GM21529 (cell line): ENCODE results near the gene DISC1.

Experiments used
- ATAC-seq: cut with Tn5 transposase; IDR thresholded peaks from one replicate; pipeline ENCODE4 v1.9.1; 2021; ENCODE audit not compliant: unreplicated experiment

DISC1 gene

GRCh38 chr1:232018231-232019025 is 391.8 kb downstream of the DISC1 start:
- ATAC-seq, result no peak

- no peak for ATAC-seq
Measured at GRCh38 chr1:232019026-232019340, 392.4 kb downstream of the DISC1 start.

GRCh38 chr1:232020352-232020751 is 393.8 kb downstream of the DISC1 start:
- no peak for ATAC-seq

GRCh38 chr1:232029315-232029714 is 402.7 kb downstream of the DISC1 start:
- ATAC-seq, result no peak

GRCh38 chr1:232031156-232031555 is 404.6 kb downstream of the DISC1 start:
- no peak for ATAC-seq

GRCh38 chr1:232033285-232033684 is 406.7 kb downstream of the DISC1 start:
- no peak for ATAC-seq

GRCh38 chr1:232034556-232034955 is 408.0 kb downstream of the DISC1 start:
- no peak for ATAC-seq

GRCh38 chr1:232036181-232036933 is 409.8 kb downstream of the DISC1 start:
- ATAC-seq, result no peak

GRCh38 chr1:232037774-232038388 is 411.3 kb downstream of the DISC1 start:
- ATAC-seq, result no peak

- ATAC-seq, result no peak
Measured at GRCh38 chr1:232038706-232039677, 412.4 kb downstream of the DISC1 start.

GRCh38 chr1:232040260-232040659 is 413.7 kb downstream of the DISC1 start:
- ATAC-seq, result no peak

GRCh38 chr1:232044728-232045127 is 418.1 kb downstream of the DISC1 start:
- ATAC-seq, result no peak

- no peak for ATAC-seq
Measured at GRCh38 chr1:232045139-232045994, 418.8 kb downstream of the DISC1 start.

- ATAC-seq, result no peak
Measured at GRCh38 chr1:232046451-232047306, 420.1 kb downstream of the DISC1 start.

- no peak for ATAC-seq
Measured at GRCh38 chr1:232047473-232047872, 420.9 kb downstream of the DISC1 start.

GRCh38 chr1:232048481-232048880 is 421.9 kb downstream of the DISC1 start:
- ATAC-seq, result no peak

- ATAC-seq, result no peak
Measured at GRCh38 chr1:232049335-232049734, 422.7 kb downstream of the DISC1 start.

- no peak for ATAC-seq
Measured at GRCh38 chr1:232057217-232057895, 430.8 kb downstream of the DISC1 start.
